OCI-LY7 (cell line): ENCODE measurements around the gene PIP5K1A.

Experiments used
- EZH2phosphoT487 ChIP-seq: fragments of 200-600 bp; sonication (generic); IDR thresholded peaks from 2 replicates; pipeline ENCODE4 v1.6.1; 2018; ENCODE audit warnings: low read depth, borderline replicate concordance, mild to moderate bottlenecking, mixed run types, antibody characterized with exemption, low read length, moderate library complexity, mixed read lengths
- TF ChIP-seq, protein P1 (sequence below): fragments of 200-600 bp; sonication (generic); conservative IDR thresholded peaks from 2 replicates; pipeline ENCODE4 v1.5.1; 2014; ENCODE audit warnings: mild to moderate bottlenecking, antibody characterized with exemption, low read length, moderate library complexity, mixed read lengths

GRCh38 chr1:151166505-151166956 is 31.8 kb upstream of the PIP5K1A start:
- TF ChIP-seq, protein P1, sequence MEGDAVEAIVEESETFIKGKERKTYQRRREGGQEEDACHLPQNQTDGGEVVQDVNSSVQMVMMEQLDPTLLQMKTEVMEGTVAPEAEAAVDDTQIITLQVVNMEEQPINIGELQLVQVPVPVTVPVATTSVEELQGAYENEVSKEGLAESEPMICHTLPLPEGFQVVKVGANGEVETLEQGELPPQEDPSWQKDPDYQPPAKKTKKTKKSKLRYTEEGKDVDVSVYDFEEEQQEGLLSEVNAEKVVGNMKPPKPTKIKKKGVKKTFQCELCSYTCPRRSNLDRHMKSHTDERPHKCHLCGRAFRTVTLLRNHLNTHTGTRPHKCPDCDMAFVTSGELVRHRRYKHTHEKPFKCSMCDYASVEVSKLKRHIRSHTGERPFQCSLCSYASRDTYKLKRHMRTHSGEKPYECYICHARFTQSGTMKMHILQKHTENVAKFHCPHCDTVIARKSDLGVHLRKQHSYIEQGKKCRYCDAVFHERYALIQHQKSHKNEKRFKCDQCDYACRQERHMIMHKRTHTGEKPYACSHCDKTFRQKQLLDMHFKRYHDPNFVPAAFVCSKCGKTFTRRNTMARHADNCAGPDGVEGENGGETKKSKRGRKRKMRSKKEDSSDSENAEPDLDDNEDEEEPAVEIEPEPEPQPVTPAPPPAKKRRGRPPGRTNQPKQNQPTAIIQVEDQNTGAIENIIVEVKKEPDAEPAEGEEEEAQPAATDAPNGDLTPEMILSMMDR: no peak
- TF ChIP-seq EZH2phosphoT487: no peak
